Activated CD8-positive, alpha-beta memory T cell treated with anti-CD3 and anti-CD28 coated beads, Interleukin-2, amount 10 ng/mL, durations not matched to agents 7 days and 5 days (primary cell): ENCODE measurements around the gene NIPAL3. TPM values are rescaled to one million over a fixed set of nuclear protein-coding genes. Genes with fewer than 3 reads are reported as not detected.
A peak's percentile ranks its signal among the peaks of the same experiment; 100 is the strongest.

Source experiments
- ATAC-seq: fragments of 150-1000 bp; cut with Tn5 transposase; one replicate; pipeline ENCODE4 v1.10.0; 2021; ENCODE audit warnings: moderate library complexity
- CTCF ChIA-PET: fragments of 350-600 bp; sonication (Branson Sonifier 250); formaldehyde crosslinking; loops from one replicate; lab custom pipeline; 2021; ENCODE audit warnings: antibody characterized with exemption; lab: Charles Lee
- DNase-seq: peaks from one replicate; pipeline ENCODE4 v3.0.0-alpha.2; 2020
- H3K27ac Mint-ChIP-seq: one replicate; pipeline ENCODE4 v1.8.0; 2021; ENCODE audit warnings: mild to moderate bottlenecking, mixed read lengths
- H3K27me3 Mint-ChIP-seq: one replicate; pipeline ENCODE4 v1.8.0; 2021; ENCODE audit warnings: mixed read lengths
- H3K36me3 Mint-ChIP-seq: one replicate; pipeline ENCODE4 v1.8.0; 2021; ENCODE audit warnings: mild to moderate bottlenecking, mixed read lengths
- H3K4me1 Mint-ChIP-seq: one replicate; pipeline ENCODE4 v1.8.0; 2021; ENCODE audit warnings: mixed read lengths
- H3K4me3 Mint-ChIP-seq: one replicate; pipeline ENCODE4 v1.8.0; 2021; ENCODE audit warnings: mild to moderate bottlenecking, moderate library complexity, mixed read lengths
- H3K9me3 Mint-ChIP-seq: one replicate; pipeline ENCODE4 v1.8.0; 2022; ENCODE audit warnings: low read depth, mixed read lengths
- total RNA-seq, 2 experiments: library from RNA; stranded (reverse); gene quantifications; one replicate each; pipeline ENCODE4 v1.2.3, GENCODE V29; 2021

The NIPAL3 gene
- total RNA-seq, result 10 to 100 TPM; 35.4 to 44.2 TPM

DNA sequence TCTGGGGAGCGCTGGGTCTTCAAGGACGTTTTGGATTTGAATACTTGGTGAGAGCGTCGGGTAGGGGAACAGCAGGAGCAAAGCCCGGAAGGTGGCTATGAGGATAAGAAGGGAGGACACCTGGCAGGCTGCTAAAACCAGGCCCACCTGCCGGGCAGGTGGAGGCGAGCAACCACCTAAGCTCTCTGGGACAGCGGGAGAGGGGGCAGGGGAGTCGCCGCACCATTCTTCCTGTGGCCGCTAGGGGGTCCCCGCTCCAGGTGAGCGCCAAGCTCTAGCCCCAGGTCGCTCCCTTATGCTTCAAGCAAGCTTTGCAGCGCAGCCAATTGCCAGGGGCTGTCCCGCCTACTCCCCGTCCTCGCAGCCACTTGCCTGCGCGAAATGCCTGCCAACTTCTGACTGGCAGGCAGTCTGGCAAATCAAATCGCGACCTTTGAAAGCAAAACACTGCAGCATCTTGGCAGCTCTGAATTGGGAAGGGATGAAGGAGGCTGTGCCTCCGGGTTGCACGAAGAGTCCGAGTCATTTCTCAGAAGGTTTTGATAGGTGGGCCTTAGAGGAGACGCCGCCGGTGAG lies at the start of gene NIPAL3:
NIPAL3 (plus strand) TSS at position 469 of the 576 bp plus-strand sequence. CDS start 3,746 bp downstream, outside the sequence.
- Mint-ChIP-seq H3K4me3 (peak within 1 kb of the TSS; percentile 90), H3K4me1 (peaks cover 53% of the 10 kb centered on the region), H3K27ac (peak within 1 kb of the TSS; percentile 87), H3K9me3 (no peaks in the 10 kb centered on the region), H3K36me3 (peaks cover 2% of the 10 kb centered on the region), H3K27me3 (no peaks in the 10 kb centered on the region)
- CTCF ChIA-PET, result interaction anchor here (0.7 to 4.5 kb wide), 48 partner anchors 9 to 448 kb away, joined by 3 to 72 read pairs (median 4); partner anchors contain the start of genes CLIC4, IFNLR1 and RCAN3
- DNase-seq (peak; percentile 100), ATAC-seq (peak; percentile 97)

DNA sequence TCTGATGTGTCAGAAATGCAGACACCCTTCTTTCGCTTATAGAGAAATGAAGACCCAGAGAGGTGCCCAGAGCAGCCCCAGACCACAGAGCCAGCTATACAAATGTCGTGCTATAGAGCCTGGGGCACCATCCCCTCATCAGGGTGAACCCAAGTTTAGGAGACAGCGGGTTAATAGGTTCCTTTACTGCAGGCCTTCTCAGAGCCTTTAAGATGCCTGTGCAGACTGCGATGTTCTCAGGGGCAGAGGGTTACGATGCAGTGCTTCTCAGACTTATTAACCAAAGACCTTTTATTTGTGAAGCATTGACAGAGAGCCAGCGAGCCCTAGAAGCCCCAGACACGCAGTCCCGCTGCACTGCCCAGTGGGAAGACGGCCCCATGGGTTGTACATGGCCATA lies 48.9 kb upstream of the NIPAL3 start:
- CTCF ChIA-PET, result interaction anchor here (0.8 to 2.1 kb wide), 4 partner anchors 24 to 168 kb away, joined by 3 to 8 read pairs (median 4); partner anchors contain the start of gene NIPAL3
- no peak overlapping the region for H3K27ac Mint-ChIP-seq
- H3K9me3 Mint-ChIP-seq, result no peaks in the 10 kb centered on the region

DNA sequence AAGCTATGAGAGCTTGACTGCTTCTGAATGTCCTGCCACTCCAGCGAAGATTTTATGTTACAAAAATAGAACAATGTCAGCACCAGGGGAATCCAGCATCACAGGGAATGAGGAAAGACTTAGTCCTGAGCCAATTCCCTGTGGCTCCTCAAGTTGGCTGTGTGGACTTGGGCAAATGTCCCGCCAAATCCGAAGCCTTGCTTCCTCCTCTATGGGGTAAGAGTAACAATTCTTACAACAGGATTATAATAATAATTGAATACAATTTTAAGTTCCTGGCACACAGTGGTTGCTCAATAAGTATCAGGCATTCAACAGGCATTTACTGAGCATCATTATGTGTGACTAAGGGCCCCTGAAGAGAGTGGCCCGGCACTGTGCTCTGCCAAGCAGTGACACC lies 46.4 kb upstream of the NIPAL3 start:
- Mint-ChIP-seq H3K4me1 (peaks cover 23% of the 10 kb centered on the region), H3K36me3 (no peaks in the 10 kb centered on the region), H3K4me3 (no peak overlapping the region), H3K27me3 (no peaks in the 10 kb centered on the region), H3K27ac (no peak overlapping the region), H3K9me3 (no peaks in the 10 kb centered on the region)
- ATAC-seq, result no peak
- no peak for DNase-seq
- CTCF ChIA-PET, result interaction anchor here (1.0 to 3.1 kb wide), 3 partner anchors 10 to 22 kb away, joined by 4 to 12 read pairs (median 4); no protein-coding TSS in a partner anchor

More for the DNA sequence above, 48.9 kb upstream of the NIPAL3 start:
- no peak overlapping the region for H3K4me3 Mint-ChIP-seq
- DNase-seq (no peak), ATAC-seq (no peak)
- H3K4me1 Mint-ChIP-seq, result peaks cover 24% of the 10 kb centered on the region
- H3K27me3 Mint-ChIP-seq, result no peaks in the 10 kb centered on the region
- no peaks in the 10 kb centered on the region for H3K36me3 Mint-ChIP-seq

DNA sequence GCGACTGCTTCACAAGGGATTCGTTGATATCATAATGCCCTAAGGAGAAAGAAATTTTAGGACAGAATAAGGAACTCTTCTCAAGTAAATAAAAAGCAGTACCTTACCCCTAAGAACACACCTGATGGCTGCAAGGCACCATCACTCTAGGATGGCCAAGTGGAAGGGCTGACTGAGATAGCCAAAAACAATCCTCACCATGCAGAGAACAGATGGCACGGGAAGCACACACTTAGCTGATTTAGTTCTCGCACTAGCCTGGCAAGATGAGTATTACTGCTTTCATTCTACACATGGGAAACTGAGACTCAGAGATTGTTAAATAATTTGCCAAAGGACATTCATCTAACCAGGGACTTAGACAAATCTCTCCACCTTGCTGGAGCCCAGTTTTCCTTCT lies 45.8 kb upstream of the NIPAL3 start:
- no peak overlapping the region for H3K27ac Mint-ChIP-seq
- ATAC-seq, result no peak
- H3K4me3 Mint-ChIP-seq, result no peak overlapping the region
- CTCF ChIA-PET, result interaction anchor here (3.1 kb wide), 1 partner anchor 15 kb away, joined by 12 read pairs; no protein-coding TSS in a partner anchor
- no peaks in the 10 kb centered on the region for H3K9me3 Mint-ChIP-seq
- H3K4me1 Mint-ChIP-seq, result peaks cover 19% of the 10 kb centered on the region
- H3K36me3 Mint-ChIP-seq, result no peaks in the 10 kb centered on the region
- DNase-seq, result no peak
- H3K27me3 Mint-ChIP-seq, result no peaks in the 10 kb centered on the region

DNA sequence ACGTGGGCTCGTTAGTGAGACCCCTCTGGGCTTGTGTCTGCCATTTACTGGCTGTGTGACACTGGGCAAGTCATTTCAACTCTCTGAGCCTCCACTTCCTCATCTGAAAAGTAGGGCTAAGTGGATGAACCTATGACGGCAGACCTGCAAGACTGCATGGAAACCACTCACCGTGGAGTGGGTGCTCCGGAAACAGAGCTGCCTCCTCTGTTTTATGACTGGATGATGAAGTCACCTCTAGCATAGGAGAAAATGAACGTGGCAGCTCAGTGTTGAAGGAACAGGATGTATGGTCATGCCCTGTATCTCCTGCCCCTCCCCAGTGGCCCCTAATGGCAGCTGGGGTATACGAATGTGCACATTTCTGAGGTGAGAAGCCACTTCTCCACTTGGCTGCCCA lies 42.6 kb upstream of the NIPAL3 start:
- no peak for DNase-seq
- Mint-ChIP-seq H3K4me1 (peaks cover 3% of the 10 kb centered on the region), H3K27me3 (no peaks in the 10 kb centered on the region), H3K9me3 (no peaks in the 10 kb centered on the region), H3K4me3 (no peak overlapping the region), H3K36me3 (no peaks in the 10 kb centered on the region), H3K27ac (no peak overlapping the region)
- ATAC-seq, result peak; percentile 53
- CTCF ChIA-PET, result interaction anchor here (1.5 to 2.5 kb wide), 3 partner anchors 11 to 174 kb away, joined by 4 to 14 read pairs (median 10); no protein-coding TSS in a partner anchor

DNA sequence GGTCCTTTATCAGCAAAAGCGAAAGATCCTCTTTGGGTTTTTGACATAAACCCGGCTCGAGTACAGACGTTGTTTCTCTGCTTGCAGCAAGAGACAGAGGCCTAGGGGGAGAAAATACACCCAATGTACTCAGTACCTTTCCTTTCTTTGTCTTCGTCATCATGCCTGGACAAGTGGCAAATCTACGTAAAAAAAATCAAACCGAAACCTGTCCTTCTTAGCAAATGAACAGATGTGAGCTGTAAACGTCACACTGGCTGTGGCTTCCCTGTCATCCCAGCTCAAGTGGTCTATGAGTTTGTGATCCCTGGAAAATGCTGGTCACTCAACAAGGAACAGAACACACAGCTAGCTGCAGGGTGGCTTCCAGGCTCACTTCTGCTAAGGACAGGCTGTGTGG lies 41.9 kb upstream of the NIPAL3 start:
- CTCF ChIA-PET, result interaction anchor here (1.3 to 2.5 kb wide), 3 partner anchors 10 to 175 kb away, joined by 4 to 14 read pairs (median 6); no protein-coding TSS in a partner anchor
- Mint-ChIP-seq H3K4me1 (peaks cover 3% of the 10 kb centered on the region), H3K4me3 (no peak overlapping the region), H3K27me3 (no peaks in the 10 kb centered on the region), H3K27ac (no peak overlapping the region), H3K36me3 (no peaks in the 10 kb centered on the region), H3K9me3 (no peaks in the 10 kb centered on the region)
- no peak for ATAC-seq
- DNase-seq, result no peak

DNA sequence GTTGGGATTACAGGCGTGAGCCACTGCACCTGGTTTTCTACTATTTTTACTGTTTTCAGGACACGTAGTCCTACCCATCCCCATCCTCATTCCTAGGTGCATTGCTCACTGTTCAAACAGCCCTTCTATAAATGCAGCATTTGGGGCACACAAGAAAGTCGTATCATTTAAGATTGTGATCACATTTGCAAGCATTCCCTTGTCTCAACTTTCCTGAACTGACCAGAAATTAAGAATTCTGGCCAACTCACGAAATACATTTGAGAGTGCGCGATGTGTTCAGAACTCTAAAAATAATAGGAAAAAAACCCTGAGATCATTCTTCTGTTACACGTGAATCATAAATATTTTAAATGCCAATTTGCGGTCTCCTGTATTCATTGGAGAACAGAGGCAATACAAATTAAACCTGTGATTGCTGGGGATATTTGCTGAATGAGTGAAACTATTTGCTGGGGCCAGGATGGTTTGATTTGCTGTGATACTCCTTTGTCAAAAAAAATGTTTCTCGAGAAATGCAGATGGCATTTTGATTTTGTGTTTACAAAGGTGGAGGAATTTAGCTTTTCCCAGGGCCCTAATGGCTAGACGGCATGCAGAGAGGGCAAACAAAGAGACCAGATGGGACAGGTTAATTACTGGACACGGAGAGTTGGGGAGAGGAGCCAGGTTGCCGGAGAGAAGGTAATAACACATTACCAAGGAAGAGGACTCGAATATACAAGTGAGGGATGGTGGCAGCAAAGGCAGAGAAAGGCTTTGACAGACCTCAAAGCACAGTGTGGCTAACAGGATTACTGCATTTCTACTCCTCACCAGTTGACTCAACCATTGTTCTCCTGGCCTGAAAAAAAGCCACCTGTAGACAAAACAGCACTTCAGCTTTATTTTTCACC lies 40.5 kb upstream of the NIPAL3 start:
- H3K9me3 Mint-ChIP-seq, result no peaks in the 10 kb centered on the region
- ATAC-seq, result no peak
- no peaks in the 10 kb centered on the region for H3K36me3 Mint-ChIP-seq
- H3K4me1 Mint-ChIP-seq, result peaks cover 3% of the 10 kb centered on the region
- H3K4me3 Mint-ChIP-seq, result no peak overlapping the region
- DNase-seq, result peak; percentile 36
- no peak overlapping the region for H3K27ac Mint-ChIP-seq
- CTCF ChIA-PET, result interaction anchor here (1.4 kb wide), 1 partner anchor 9 kb away, joined by 4 read pairs; no protein-coding TSS in a partner anchor
- no peaks in the 10 kb centered on the region for H3K27me3 Mint-ChIP-seq

DNA sequence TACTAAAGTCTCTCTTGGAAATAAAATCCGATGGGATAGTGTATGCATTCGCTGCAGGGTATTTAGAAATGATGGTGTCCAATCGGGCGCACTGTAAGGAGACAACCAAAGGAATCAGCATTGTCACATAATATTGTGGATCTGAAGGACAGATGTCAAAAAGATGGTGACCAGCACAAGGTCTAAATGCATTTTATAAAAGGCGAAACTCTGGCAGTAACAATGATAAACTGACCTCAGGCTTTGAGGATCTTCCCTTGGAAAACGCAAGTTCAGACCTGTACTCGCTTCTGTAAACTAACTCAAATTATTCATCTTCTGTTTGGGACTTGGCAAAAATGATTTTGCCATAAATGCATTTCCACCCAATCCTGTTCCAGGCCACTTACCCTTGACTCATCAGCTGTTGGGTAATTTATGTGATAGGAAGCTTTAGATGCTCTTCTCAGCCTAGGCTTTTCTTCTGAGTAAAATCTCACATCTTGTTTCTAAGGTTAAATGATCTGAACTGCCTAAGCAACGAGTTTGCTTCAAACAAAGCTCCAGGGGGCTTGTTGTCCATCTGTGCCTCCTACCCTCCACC lies 35.8 kb upstream of the NIPAL3 start:
- no peaks in the 10 kb centered on the region for H3K9me3 Mint-ChIP-seq
- peaks cover 12% of the 10 kb centered on the region for H3K4me1 Mint-ChIP-seq
- peaks cover 2% of the 10 kb centered on the region for H3K36me3 Mint-ChIP-seq
- ATAC-seq (no peak), DNase-seq (no peak)
- H3K27ac Mint-ChIP-seq, result no peak overlapping the region
- H3K4me3 Mint-ChIP-seq, result no peak overlapping the region
- CTCF ChIA-PET, result interaction anchor here (0.9 to 9.8 kb wide), 6 partner anchors 11 to 230 kb away, joined by 3 to 137 read pairs (median 6); no protein-coding TSS in a partner anchor
- H3K27me3 Mint-ChIP-seq, result no peaks in the 10 kb centered on the region

DNA sequence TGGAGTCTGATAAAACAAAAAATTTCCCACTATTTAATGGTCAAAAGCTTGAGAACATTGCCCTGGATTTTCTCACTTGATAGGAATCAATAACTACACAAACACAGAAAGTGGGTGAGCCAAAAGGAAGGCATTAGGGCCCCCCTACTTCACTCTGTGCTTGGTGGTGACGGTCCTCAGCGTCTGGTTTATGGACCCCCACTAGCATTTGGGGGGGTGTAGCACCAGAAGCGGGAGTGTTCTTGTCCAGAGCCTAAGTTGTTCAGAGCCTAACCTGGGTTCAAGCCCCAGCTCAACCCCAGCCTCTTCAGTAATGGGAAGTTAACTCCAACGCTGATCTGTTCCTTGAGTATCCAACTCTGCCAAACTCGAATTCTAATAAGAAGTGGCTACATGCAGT lies 35.1 kb upstream of the NIPAL3 start:
- H3K36me3 Mint-ChIP-seq, result peaks cover 2% of the 10 kb centered on the region
- H3K4me3 Mint-ChIP-seq, result no peak overlapping the region
- no peaks in the 10 kb centered on the region for H3K9me3 Mint-ChIP-seq
- peak; percentile 16 for DNase-seq
- H3K27me3 Mint-ChIP-seq, result no peaks in the 10 kb centered on the region
- no peak overlapping the region for H3K27ac Mint-ChIP-seq
- ATAC-seq, result no peak
- peaks cover 18% of the 10 kb centered on the region for H3K4me1 Mint-ChIP-seq
- CTCF ChIA-PET, result interaction anchor here (0.9 to 9.8 kb wide), 6 partner anchors 11 to 230 kb away, joined by 3 to 137 read pairs (median 6); no protein-coding TSS in a partner anchor

DNA sequence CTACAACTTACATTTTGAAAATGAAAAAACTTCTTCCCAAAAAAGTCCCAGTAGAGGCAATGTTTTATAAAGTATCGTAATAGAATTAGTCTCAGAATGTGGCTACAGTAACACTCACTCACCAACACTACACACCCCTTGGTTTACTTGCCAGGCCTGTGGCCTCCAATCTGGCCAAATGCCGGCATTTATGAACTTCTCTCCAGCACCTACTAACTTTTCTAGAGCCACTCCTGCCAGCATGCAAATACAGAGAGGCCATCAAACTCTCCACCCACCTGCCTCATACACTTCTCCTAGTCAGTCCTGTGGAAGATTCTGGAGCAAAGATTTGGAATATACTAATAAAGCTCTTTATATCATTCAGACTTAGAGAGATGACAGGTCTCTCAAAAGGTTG lies 34.3 kb upstream of the NIPAL3 start:
- CTCF ChIA-PET, result interaction anchor here (1.4 to 9.8 kb wide), 4 partner anchors 10 to 231 kb away, joined by 4 to 137 read pairs (median 10); no protein-coding TSS in a partner anchor
- no peaks in the 10 kb centered on the region for H3K9me3 Mint-ChIP-seq
- peak; percentile 22 for DNase-seq

DNA sequence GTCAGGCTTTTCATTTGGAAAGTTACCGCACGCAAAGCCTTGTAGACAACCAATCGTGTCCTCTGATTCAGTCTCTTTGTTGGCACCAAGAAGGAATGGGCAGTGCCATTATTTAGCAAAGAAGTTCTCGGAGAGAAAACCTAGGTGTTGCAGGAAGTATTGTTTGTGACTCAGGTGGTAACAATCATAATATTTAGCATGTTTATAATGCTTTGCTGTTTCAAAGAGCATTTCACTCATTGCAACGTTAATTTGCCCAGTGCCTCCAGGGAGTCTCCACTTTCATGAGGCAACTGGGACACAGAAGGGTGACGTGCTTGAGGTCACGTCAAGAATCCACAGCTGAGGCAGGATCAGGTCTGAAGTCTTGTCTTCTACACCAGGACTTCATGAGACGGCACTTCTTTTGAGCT lies 33.4 kb upstream of the NIPAL3 start:
- Mint-ChIP-seq H3K9me3 (no peaks in the 10 kb centered on the region), H3K4me3 (no peak overlapping the region), H3K27me3 (no peaks in the 10 kb centered on the region), H3K36me3 (peaks cover 2% of the 10 kb centered on the region), H3K27ac (no peak overlapping the region), H3K4me1 (peaks cover 33% of the 10 kb centered on the region)
- ATAC-seq, result no peak
- no peak for DNase-seq
- CTCF ChIA-PET, result interaction anchor here (1.2 to 9.8 kb wide), 3 partner anchors 9 to 232 kb away, joined by 3 to 137 read pairs (median 12); no protein-coding TSS in a partner anchor

More for the DNA sequence above, 34.3 kb upstream of the NIPAL3 start:
- no peak overlapping the region for H3K4me3 Mint-ChIP-seq
- peaks cover 25% of the 10 kb centered on the region for H3K4me1 Mint-ChIP-seq
- H3K27ac Mint-ChIP-seq, result no peak overlapping the region
- H3K27me3 Mint-ChIP-seq, result no peaks in the 10 kb centered on the region
- peaks cover 2% of the 10 kb centered on the region for H3K36me3 Mint-ChIP-seq
- no peak for ATAC-seq

DNA sequence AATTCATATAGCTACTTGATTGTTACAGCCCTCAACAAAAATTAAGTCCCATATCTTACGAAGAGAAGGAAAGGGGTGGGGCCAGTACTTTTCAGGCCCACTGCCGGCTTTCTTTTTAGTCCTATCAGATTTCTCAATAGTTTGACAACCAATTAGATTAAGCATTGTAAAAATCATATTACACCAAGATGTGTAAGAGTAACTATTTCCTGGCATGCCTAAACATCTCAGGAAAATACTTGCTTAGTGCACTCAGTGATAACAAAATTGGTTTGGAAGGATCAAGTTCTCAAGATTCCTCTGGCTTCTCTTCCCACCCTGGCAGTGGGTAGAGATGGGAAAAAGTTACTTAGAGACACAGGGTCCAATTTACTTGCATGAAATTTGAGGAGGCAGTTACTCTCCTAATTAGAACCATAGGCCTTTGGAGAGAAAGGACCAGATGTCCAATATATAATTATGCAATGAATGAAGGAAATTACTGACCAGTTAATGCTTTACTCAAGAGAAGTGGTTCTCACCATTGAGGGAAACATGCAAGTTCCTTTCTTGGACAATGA lies 32.1 kb upstream of the NIPAL3 start:
- DNase-seq, result no peak
- H3K4me3 Mint-ChIP-seq, result no peak overlapping the region
- no peaks in the 10 kb centered on the region for H3K9me3 Mint-ChIP-seq
- H3K4me1 Mint-ChIP-seq, result peaks cover 33% of the 10 kb centered on the region
- H3K27ac Mint-ChIP-seq, result no peak overlapping the region
- H3K27me3 Mint-ChIP-seq, result no peaks in the 10 kb centered on the region
- no peak for ATAC-seq
- H3K36me3 Mint-ChIP-seq, result peaks cover 2% of the 10 kb centered on the region
- CTCF ChIA-PET, result interaction anchor here (1.0 to 9.8 kb wide), 10 partner anchors 8 to 233 kb away, joined by 3 to 137 read pairs (median 12); partner anchors contain the start of genes GRHL3 and NIPAL3
